HCT116 (cell line): ENCODE results near the gene USF2. TPM values are rescaled to one million over a fixed set of nuclear protein-coding genes. Genes with fewer than 3 reads are reported as not detected.

Experiments
- ATAC-seq: fragments of 200-7000 bp; cut with Tn5 transposase; 2 replicates; pipeline ENCODE4 v1.9.1; 2020; ENCODE audit warnings: mild to moderate bottlenecking, moderate library complexity
- BruUV-seq: library from RNA; stranded (reverse); fragments of 400-500 nt; replicated peaks from 2 replicates; lab custom pipeline; 2021; lab: Mats Ljungman, UMichigan
- CTCF ChIA-PET: fragments of 300-600 bp; sonication (Branson Sonifier 250); formaldehyde crosslinking; loops from one replicate; lab custom pipeline; 2021; ENCODE audit warnings: antibody characterized with exemption; lab: Charles Lee
- POLR2A ChIA-PET: fragments of 300-600, 350-600 bp; sonication (Branson Sonifier 250); formaldehyde crosslinking; loops from one replicate; lab custom pipeline; 2021; ENCODE audit warnings: antibody characterized with exemption; lab: Charles Lee
- RAD21 ChIA-PET, 2 experiments: fragments of 300-600 bp; sonication (Branson Sonifier 250); formaldehyde crosslinking; loops; one replicate each; lab custom pipeline; 2023; ENCODE audit warnings: low total read pairs in 2 of 2; ENCODE audit not compliant: uncharacterized antibody in 2 of 2, unreplicated experiment in 2 of 2, low non-redundant PET in 1 of 2; lab: Charles Lee
- DNase-seq: peaks from one replicate; pipeline ENCODE4 v3.0.0-alpha.2; 2010; ENCODE audit warnings: low read depth, low spot score
- H2AFZ ChIP-seq: fragments of 200-600 bp; shearing (Covaris generic), sonication (generic); 2 replicates; pipeline ENCODE4 v1.6.1; 2017; ENCODE audit warnings: low read depth, mixed run types, mixed read lengths, antibody characterized with exemption, low read length; ENCODE audit not compliant: poor library complexity, severe bottlenecking
- H3K27ac ChIP-seq: 2 replicates; pipeline ENCODE4 v1.5.1; 2012; ENCODE audit warnings: low read depth, low read length
- H3K27me3 ChIP-seq: fragments of 200-600 bp; sonication (generic); 2 replicates; pipeline ENCODE4 v1.6.1; 2016; ENCODE audit warnings: mixed run types, low read length, mixed read lengths; ENCODE audit not compliant: insufficient read depth
- H3K36me3 ChIP-seq, 2 experiments: fragments of 200-500 bp in 1 of 2; fragments of 200-600 bp in 1 of 2; sonication (Bioruptor generic) in 1 of 2; sonication (generic) in 1 of 2; 2 replicates each; pipeline versions ENCODE4 v1.5.1 to v1.6.1; 2014 to 2016; ENCODE audit warnings: low read length in 2 of 2, inconsistent platforms in 1 of 2, mixed read lengths in 1 of 2, mixed run types in 1 of 2; ENCODE audit not compliant: insufficient read depth in 2 of 2, control insufficient read depth in 1 of 2
- H3K4me1 ChIP-seq, 2 experiments: fragments of 200-600 bp in 1 of 2; sonication (generic) in 1 of 2; 2 replicates each; pipeline versions ENCODE4 v1.5.1 to v1.6.1; 2012 to 2017; ENCODE audit warnings: low read length in 2 of 2, inconsistent platforms in 1 of 2, mild to moderate bottlenecking in 1 of 2, mixed read lengths in 1 of 2, mixed run types in 1 of 2, moderate library complexity in 1 of 2; ENCODE audit not compliant: insufficient read depth in 2 of 2, control insufficient read depth in 1 of 2
- H3K4me2 ChIP-seq: fragments of 200-600 bp; sonication (generic); 2 replicates; pipeline ENCODE4 v1.6.1; 2017; ENCODE audit warnings: mixed run types, low read length, mixed read lengths
- H3K4me3 ChIP-seq, 2 experiments: fragments of 200-600 bp in 1 of 2; sonication (generic) in 1 of 2; replicated peaks in 1 of 2; 2 replicates each; pipeline ENCODE4 v1.5.1; 2011 to 2016; ENCODE audit warnings: low read length in 2 of 2, control low read depth in 1 of 2, low read depth in 1 of 2, mild to moderate bottlenecking in 1 of 2, mixed read lengths in 1 of 2, mixed run types in 1 of 2
- H3K79me2 ChIP-seq: fragments of 200-600 bp; sonication (generic); 2 replicates; pipeline ENCODE4 v1.6.1; 2017; ENCODE audit warnings: mild to moderate bottlenecking, mixed run types, low read length, moderate library complexity, mixed read lengths; ENCODE audit not compliant: insufficient read depth
- H3K9ac ChIP-seq: fragments of 200-600 bp; sonication (generic); 2 replicates; pipeline ENCODE4 v1.6.1; 2016; ENCODE audit warnings: low read length, mixed read lengths
- H3K9me2 ChIP-seq: fragments of 200-600 bp; sonication (generic), shearing (Covaris generic); 2 replicates; pipeline ENCODE4 v1.6.1; 2017; ENCODE audit warnings: mixed run types, mild to moderate bottlenecking, moderate library complexity; ENCODE audit not compliant: insufficient read depth
- H3K9me3 ChIP-seq, 2 experiments: fragments of 200-500 bp in 1 of 2; fragments of 200-600 bp in 1 of 2; sonication (Bioruptor generic) in 1 of 2; sonication (generic) in 1 of 2; 2 replicates each; pipeline ENCODE4 v1.6.1; 2014 to 2017; ENCODE audit warnings: low read length in 2 of 2, mixed read lengths in 2 of 2, inconsistent platforms in 1 of 2, low read depth in 1 of 2, mild to moderate bottlenecking in 1 of 2, mixed run types in 1 of 2, moderate library complexity in 1 of 2; ENCODE audit not compliant: control insufficient read depth in 1 of 2, insufficient read depth in 1 of 2
- H4K20me1 ChIP-seq: fragments of 200-600 bp; sonication (generic), shearing (Covaris generic); 2 replicates; pipeline ENCODE4 v1.6.1; 2017; ENCODE audit warnings: mixed run types, mild to moderate bottlenecking, moderate library complexity; ENCODE audit not compliant: insufficient read depth
- CEBPB ChIP-seq: IDR thresholded peaks from 2 replicates; pipeline ENCODE4 v1.6.1; 2012; ENCODE audit warnings: low read depth
- CTCF ChIP-seq, 3 experiments: fragments of 200-600 bp in 1 of 3; sonication (generic) in 1 of 3; IDR thresholded peaks in 2 of 3; conservative IDR thresholded peaks in 1 of 3; 2 replicates each; pipeline ENCODE4 v1.5.1; 2012 to 2017; ENCODE audit warnings: low read depth in 2 of 3, low read length in 2 of 3, antibody characterized with exemption in 1 of 3, borderline replicate concordance in 1 of 3, control low read depth in 1 of 3, mild to moderate bottlenecking in 1 of 3, mixed read lengths in 1 of 3, mixed run types in 1 of 3, moderate library complexity in 1 of 3; ENCODE audit not compliant: insufficient read depth in 1 of 3
- ELF1 ChIP-seq: IDR thresholded peaks from 2 replicates; pipeline ENCODE4 v1.6.1; 2012; ENCODE audit warnings: low read depth, borderline replicate concordance
- JUND ChIP-seq: IDR thresholded peaks from 2 replicates; pipeline ENCODE4 v1.6.1; 2012
- POLR2AphosphoS5 ChIP-seq: IDR thresholded peaks from 2 replicates; pipeline ENCODE4 v1.6.1; 2011; ENCODE audit warnings: mild to moderate bottlenecking, low read depth, low read length, moderate library complexity
- REST ChIP-seq: IDR thresholded peaks from 2 replicates; pipeline ENCODE4 v1.6.1; 2012; ENCODE audit warnings: low read depth
- SIN3A ChIP-seq: IDR thresholded peaks from 2 replicates; pipeline ENCODE4 v1.6.1; 2012; ENCODE audit warnings: low read depth
- SP1 ChIP-seq: IDR thresholded peaks from 2 replicates; pipeline ENCODE4 v1.6.1; 2012; ENCODE audit warnings: low read depth
- SRF ChIP-seq: IDR thresholded peaks from 2 replicates; pipeline ENCODE4 v1.6.1; 2012; ENCODE audit warnings: low read depth
- YY1 ChIP-seq: IDR thresholded peaks from 2 replicates; pipeline ENCODE4 v1.6.1; 2011; ENCODE audit warnings: low read length, low read depth, moderate library complexity, mild to moderate bottlenecking; ENCODE audit not compliant: insufficient replicate concordance; ENCODE audit errors: extremely low read depth
- ZBTB33 ChIP-seq: IDR thresholded peaks from 2 replicates; pipeline ENCODE4 v1.6.1; 2011; ENCODE audit warnings: mild to moderate bottlenecking, low read length, moderate library complexity; ENCODE audit not compliant: insufficient replicate concordance; ENCODE audit errors: extremely low read depth
- ZFX ChIP-seq: fragments of 450-650 bp; IDR thresholded peaks from 2 replicates; pipeline ENCODE4 v1.6.1; 2017
- ZNF274 ChIP-seq: fragments of 200-500 bp; sonication (Bioruptor generic); IDR thresholded peaks from 2 replicates; pipeline ENCODE4 v1.6.1; 2014; ENCODE audit warnings: mild to moderate bottlenecking, low read depth, low read length, inconsistent platforms
- intact Hi-C: fragments of 100-400 bp; cut with micrococcal nuclease; formaldehyde crosslinking; loops from 2 replicates; pipeline ENCODE4 v1.10.0; 2022
- total RNA-seq: library from RNA; stranded (reverse); gene quantifications from one replicate; pipeline ENCODE4 v1.2.1, GENCODE V29; 2021; ENCODE audit not compliant: unreplicated experiment
- TF ChIP-seq, protein P1 (sequence below): IDR thresholded peaks from 2 replicates; pipeline ENCODE4 v1.6.1; 2012

USF2 gene
- total RNA-seq, 1 experiment from 2014 or later: 98.4 TPM

GRCh38 chr19:35222373-35223015 lies 46.3 kb upstream of the USF2 start:
- Histone ChIP-seq H3K27ac (no peak overlapping the region), H3K4me3 (no peak overlapping the region), H4K20me1 (no peaks in the 10 kb centered on the region), H3K9me2 (no peaks in the 10 kb centered on the region), H3K27me3 (no peaks in the 10 kb centered on the region)
- intact Hi-C loops: no loop called here
- no peak for DNase-seq
- BruUV-seq: no TSS peak
- no peak for TF ChIP-seq CEBPB
- TF ChIP-seq ZNF274: no peak
- TF ChIP-seq JUND: no peak
- TF ChIP-seq REST: no peak
- TF ChIP-seq SIN3A: no peak
- no peak for TF ChIP-seq ZBTB33
- no peak for TF ChIP-seq ZFX
- TF ChIP-seq POLR2AphosphoS5: no peak
- no peak for TF ChIP-seq ELF1
- no peak for TF ChIP-seq SP1
- no peak for TF ChIP-seq CTCF (IDR thresholded peaks at IDR 0.05 in 2 of 3, conservative IDR thresholded peaks at IDR 0.05 in 1 of 3; ENCODE audit: borderline replicate concordance in 1 of 3, insufficient read depth in 1 of 3, low read depth in 2 of 3, low read length in 2 of 3)
- no peak for TF ChIP-seq SRF
- TF ChIP-seq, protein P1, sequence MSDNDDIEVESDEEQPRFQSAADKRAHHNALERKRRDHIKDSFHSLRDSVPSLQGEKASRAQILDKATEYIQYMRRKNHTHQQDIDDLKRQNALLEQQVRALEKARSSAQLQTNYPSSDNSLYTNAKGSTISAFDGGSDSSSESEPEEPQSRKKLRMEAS: no peak
- TF ChIP-seq YY1: no peak
- TF ChIP-seq, all 23 proteins: peak for 0
- CTCF ChIA-PET: no interaction called here
- H3K4me1 ChIP-seq: peaks cover 6 to 10% of the 10 kb centered on the region in 2 experiments; a peak in 3 of 4 replicates
- H2AFZ ChIP-seq: no peak overlapping the region
- RAD21 ChIA-PET: no interaction called here
- POLR2A ChIA-PET: no interaction called here
- no peak for ATAC-seq
- peaks cover 3 to 4% of the 10 kb centered on the region in 2 experiments; a peak in 1 of 4 replicates for H3K9me3 ChIP-seq
- no peak overlapping the region for H3K9ac ChIP-seq
- no peaks in the 10 kb centered on the region for H3K79me2 ChIP-seq
- H3K36me3 ChIP-seq: no peaks in the 10 kb centered on the region
- H3K4me2 ChIP-seq: no peak overlapping the region
